MV-4-11 (cell line): ENCODE results near the gene C2orf68.
"Not testable (repeated sequence)": the region's sequence is repeated elsewhere in the genome, so short reads cannot be mapped to it uniquely, and the experiment has no call there.

Experiments used
- DNase-seq: peaks from one replicate; lab custom pipeline; 2025; lab: John Stamatoyannopoulos, UW

C2orf68 gene

DNA sequence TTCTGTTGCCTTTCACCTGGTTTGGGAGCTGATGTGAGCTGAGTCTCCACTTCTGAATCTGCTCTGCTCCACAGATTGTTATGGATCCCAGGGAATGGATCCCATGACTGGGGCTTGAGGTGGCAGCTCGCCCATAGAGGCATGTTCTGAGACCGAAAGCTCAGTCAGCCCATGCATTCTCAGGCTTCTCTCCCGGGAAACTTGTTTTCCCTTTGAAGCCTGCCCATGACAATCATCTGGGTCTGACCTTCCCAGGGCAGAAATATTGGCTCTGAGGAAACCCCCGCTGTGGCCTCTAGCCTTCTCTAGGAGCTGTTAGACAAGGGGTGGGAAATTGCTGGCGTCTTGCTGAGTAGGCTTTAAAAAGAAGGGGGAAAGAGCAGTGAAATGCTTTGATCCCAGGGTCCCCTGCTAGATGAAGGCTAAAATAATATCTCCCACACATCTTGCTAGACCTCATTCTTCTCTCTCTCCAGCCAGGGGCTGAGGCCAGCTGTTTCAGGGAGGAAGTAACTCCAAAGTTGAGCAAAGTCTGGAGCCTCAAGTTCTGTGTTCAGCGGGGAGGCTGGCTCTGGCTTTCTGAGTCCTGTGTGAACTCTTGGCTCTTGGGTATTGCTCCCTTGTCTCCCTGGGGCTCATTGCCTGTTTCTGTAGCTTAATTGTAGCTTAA, 32.5 kb downstream of the C2orf68 start:
- DNase-seq, result peak; percentile 88

DNA sequence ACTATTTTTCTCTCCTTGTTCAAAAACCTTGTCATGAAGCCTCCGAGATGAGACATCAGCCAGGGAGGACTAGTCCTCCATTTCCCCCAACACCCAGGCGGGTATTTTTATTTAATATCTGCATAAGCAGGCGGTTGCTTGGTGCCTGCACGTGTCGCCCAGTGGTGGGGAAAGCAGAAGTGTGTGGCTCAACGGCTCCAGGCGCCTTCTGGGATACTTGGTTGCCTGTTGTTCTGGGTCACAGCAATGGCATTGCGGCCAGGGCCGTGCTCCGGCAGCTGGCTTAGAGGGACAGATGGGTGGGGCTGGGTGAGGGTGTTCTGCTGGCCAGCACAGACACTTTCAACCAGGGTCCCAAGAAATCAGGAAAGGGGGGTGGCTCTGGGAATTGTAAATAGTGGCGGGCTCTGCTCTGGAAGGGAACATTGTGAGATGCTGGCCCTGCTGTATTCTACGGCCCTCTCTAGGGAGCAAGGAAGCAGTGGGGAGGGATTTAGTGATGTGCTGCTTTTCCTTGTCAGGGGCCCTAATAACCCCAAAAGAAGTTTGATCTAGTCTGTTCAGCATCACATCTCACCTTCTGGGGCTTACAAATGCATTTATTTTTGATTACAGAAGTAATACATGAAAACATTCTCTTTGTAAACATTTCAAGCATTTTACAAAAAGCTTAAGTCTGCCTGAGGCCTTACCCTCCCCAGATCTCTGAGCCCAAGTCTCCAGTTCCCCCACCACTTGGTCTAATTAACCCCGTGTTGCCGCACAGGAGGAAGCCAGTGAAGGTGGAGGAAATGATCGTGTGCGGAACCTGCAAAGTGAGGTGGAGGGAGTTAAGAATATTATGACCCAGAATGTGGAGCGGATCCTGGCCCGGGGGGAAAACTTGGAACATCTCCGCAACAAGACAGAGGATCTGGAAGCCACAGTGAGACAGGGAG, 33.4 kb downstream of the C2orf68 start:
- peak; percentile 93 for DNase-seq

DNA sequence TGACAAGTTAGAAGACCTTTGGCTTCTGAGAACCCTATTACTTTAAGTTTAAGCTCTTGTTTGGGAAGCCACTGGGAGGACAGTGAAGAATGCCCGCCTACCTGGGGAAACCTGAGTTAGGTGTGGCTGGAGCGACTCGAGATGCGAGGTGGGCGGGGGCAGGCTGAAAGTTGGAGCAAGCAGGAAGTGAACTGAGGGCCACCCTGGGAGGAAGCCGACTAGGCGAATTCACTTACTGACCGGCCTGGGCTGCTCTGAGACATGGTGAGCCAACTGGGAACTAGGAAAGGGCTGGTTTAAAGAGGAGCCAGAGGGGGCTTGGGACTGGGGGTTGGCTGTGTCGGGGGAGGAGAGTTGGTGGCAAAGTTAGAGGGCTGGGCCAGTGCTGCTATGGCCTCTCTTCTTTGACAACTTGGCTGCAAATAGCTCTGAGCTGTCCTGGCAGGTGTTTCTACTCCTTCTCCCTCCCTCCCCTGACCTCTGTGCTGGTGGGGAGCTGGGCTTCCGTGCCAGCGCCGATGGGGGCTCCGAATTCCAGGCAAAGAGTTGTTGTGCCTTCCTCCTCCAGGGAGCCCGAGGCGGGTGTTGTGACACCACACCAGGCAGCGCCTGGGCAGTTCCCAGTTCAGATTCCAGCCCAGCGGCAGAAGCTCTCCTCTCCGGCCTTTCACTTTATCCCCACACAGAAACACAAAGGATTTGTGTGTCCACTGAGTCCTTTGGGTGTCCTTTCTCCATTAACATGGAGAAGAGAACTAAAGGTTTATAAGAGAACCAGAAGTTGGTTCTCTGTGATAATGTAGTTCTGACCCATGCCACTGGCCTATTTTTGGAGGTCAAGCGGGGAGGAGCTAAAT, 34.3 kb downstream of the C2orf68 start, which contains the start of gene VAMP8:
Gene VAMP8, plus strand, starts transcription at position 201 of the 857 bp plus-strand sequence. Its CDS starts 61 bp downstream, at position 262.
- DNase-seq, result peak; percentile 66

DNA sequence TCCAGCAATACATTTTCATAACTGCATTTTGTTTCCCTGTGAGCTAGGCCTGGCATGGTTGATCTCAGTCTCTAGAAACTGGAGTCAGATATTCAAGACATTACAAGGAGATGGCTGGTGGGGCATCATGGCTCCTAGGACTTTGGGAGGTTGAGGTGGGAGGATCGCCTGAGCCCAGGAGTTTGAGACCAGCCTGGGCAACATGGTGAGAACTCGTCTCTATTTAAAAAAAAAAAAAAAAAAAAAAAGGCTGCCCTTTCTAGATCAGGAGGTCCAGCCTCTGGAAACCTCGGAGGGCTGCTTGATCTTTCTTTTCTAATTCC, 34.8 kb downstream of the C2orf68 start:
- no peak for DNase-seq

DNA sequence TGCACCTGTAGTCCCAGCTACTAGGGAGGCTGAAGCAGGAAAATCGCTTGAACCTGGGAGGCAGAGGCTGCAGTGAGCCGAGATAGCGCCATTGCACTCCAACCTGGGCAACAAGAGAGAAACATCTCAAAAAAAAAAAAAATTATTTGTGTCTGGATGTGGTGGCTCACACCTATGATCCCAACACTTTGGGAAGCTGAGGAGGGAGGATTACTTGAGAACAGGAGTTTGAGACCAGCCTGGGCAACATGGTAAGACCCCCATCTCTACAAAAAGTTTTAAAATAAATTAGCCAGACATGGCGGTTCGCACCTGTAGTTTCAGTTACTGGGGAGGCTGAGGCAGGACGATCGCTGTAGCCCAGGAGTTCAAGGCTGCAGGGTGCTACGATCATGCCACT, 36.1 kb downstream of the C2orf68 start:
- no peak for DNase-seq

DNA sequence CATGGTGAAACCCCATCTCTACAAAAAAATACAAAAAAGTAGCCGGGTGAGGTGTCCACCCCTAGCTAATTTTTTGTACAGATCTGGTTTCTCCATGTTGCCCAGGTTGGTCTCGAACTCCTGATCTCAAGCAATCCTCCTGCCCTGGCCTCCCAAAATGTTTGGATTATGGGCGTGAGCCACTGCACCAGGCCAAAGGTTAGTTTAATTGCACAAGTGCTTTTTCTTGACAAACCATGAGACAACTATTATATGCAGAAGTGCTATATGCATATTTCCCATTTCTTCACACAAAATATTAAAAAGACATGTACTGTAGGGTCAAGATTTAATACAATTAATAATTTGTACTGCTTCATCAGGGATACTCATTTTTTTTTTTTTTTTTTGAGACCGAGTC, 45.6 kb downstream of the C2orf68 start:
- no peak for DNase-seq

DNA sequence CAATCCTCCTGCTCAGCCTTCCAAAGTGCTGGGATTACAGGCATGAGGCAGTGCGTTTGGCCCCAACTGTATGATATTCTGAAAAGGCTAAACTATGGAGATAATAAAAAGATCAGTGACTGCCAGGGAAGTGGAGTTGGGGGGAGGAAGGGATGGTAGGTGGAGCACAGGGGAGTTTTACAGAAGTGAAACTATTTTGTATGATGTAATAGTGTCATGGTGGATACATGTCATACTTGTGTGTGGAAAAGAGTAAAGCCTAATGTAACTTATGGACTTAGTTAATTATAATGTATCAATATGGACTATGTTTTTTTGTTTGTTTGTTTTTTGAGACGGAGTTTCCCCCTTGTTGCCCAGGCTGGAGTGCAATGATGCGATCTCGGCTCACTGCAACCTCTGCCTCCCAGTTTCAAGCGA, 47.7 kb downstream of the C2orf68 start:
- DNase-seq, result peak; percentile 90

DNA sequence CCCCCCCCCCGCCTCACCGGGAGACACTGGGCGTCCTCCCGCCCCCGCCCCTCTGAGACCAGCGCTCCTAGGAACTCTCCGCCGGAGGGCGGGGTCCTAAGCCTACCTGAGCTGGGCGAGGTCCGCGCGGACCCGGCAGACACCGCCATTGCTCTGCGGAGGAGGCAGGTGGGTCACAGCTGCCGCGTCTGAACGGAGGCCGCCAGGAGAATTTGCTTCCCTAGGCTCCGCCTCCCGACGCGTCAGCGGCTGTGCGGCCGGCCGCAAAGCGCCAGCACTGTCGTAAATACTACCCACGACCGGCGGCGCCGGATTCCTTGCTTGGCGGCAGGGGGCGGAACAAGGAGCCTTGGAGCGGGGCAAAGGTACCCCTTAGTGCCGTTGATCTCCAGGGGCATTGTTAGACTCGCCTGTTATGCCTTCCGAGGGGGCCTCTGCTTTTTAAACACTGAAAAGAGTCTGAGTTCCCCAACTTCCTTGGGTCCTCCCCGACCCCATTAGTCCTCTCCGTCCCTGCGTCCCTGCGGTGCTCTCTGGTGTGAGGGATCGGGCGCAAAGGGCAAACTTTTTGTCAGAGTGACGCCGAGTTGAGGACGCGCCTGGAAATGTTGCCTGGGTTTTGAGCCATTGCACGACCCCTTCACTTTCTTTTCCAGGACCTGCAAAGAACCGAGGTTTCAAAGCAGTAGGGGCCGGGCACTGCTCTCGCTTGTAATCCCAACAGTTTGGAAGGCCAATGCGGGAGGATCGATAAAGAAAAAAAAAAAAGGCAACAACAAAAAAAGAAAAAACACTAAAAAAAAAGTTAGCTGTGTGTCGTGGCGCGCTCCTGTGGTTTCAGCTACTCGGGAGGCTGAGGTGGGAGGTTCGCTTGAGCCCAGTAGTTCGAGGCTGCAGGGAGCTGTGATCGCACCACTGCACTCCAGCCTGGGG, 50.3 kb downstream of the C2orf68 start, which contains the start of gene GGCX:
Gene GGCX, minus strand, starts transcription at position 214 of the 933 bp plus-strand sequence. Its CDS starts 65 bp downstream, at position 149.
- DNase-seq, result peak; percentile 92

DNA sequence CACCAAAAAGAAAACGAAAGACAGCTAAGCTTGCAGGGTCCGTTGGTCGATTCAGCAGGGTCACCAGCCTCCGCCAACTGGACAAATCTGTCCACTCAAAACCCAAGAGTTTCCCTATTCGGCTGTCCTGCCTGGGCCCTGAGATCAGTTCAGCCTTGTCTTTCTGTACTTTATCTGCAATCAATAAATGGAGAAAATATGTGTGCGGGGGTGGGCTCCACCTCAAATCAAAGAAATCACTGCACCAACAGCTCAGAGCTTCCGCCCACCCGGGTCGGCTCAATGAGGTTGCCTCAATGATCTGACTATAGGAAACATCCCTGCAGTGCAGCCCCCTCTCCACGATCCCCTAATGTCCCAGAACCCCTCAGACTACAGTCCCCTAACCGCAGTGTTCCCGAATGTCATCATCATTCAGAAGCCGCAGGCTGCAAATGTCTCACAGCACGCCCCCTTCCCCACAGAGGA, 51.0 kb downstream of the C2orf68 start:
- no peak for DNase-seq

DNA sequence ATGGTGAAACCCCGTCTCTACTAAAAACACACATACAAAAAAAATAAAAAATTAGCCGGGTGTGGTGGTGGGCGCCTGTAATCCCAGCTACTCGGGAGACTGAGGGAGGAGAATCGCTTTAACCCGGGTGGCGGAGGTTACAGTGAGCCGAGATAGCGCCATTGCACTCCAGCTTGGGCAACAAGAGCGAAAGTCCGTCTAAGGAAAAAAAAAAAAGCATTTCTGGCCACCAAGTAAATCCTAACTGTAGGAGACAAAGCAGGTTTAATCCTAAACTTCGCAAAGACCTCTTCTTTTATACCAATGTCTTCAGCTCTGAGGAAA, 51.5 kb downstream of the C2orf68 start:
- not testable (repeated sequence) for DNase-seq

DNA sequence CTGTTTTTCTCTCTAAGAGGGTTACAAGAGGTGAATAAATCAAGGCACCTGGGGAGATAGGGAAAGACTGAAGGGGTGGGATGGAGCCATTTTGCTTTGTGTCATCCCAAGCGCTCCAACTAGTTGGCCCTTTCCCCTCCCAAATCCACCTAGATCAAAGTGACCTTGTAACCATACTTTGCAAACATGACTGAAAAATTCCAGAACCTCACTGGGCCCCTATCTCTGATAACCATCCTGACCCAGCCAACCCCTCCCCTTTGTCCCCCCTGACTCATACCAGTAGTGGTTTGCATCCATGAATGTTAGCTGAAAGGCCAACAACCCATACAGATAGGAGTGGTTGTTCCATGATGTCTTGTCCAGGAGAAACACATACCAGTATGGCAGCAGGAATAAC, 53.7 kb downstream of the C2orf68 start:
- no peak for DNase-seq

DNA sequence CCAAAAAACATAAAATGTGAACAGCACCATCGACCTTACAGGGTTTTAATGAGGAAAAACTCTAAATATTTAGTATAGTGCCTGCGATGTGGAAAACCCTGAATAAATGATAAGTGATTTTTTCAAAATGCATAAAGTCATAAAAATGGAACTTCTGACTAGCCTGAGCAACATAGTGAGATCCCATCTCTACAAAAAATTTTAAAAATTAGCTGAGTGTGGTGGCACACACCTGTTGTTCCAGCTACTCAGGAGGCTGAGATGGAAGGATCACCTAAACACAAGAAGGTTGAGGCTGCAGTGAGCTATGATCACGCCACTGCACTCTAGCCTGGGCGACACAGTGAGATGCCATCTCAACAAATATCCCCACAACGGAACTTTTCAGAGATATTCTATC, 54.7 kb downstream of the C2orf68 start:
- DNase-seq, result no peak
